HEK293 (cell line): ENCODE data around the gene PREX1.

Experiments used
- MEIS1 ChIP-seq: sonication (generic); formaldehyde crosslinking; IDR thresholded peaks from 2 replicates; pipeline ENCODE4 v1.8.1; 2022; ENCODE audit warnings: missing genetic modification reagents, mild to moderate bottlenecking, borderline replicate concordance
- ZNF37A ChIP-seq: fragments of 450-650 bp; IDR thresholded peaks from 2 replicates; pipeline ENCODE4 v1.5.1; 2018; ENCODE audit warnings: missing biosample characterization, missing genetic modification characterization

DNA sequence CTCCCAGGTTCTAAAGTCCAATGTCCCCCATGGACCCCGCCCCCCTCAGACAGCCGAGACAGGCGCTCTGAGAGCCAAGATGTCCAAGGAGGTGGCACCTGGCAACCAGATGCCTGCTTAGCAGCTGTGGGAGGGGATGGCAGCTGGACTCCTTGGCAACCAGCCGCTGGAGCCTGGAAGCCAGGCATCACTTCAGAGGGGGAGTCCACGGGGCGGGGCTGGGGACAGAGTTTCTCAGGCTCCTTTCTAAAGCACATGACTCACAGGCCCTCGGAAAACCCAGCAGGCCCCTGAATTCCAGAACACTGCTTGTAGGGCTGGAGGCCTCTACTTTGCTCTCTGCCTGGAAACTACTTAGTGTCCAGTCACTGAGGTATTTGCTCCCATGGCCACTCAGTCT lies 51.5 kb downstream of the PREX1 start:
- TF ChIP-seq ZNF37A (tag by site-specific recombination), result no peak
- no peak for TF ChIP-seq MEIS1 (CRISPR knock-in tag)
